Liver (tissue), 9 donors: ENCODE results near the gene FOXO1. TPM values are rescaled to one million over a fixed set of nuclear protein-coding genes. Genes with fewer than 3 reads are reported as not detected.

Experiments used
- DNase-seq: peaks from one replicate; pipeline ENCODE4 v3.0.0-alpha.2; 2017; ENCODE audit warnings: low spot score
- H3K27ac ChIP-seq, 2 donors: one replicate each; pipeline ENCODE4 v1.7.0; 2013; ENCODE audit warnings: inconsistent platforms in 2 of 2, low read length in 2 of 2, control low read depth in 1 of 2, low read depth in 1 of 2, mild to moderate bottlenecking in 1 of 2
- H3K27me3 ChIP-seq, 4 donors: one replicate each; pipeline versions ENCODE4 v1.6.1 to v1.7.0; 2013; ENCODE audit warnings: low read length in 3 of 4, inconsistent platforms in 1 of 4, mild to moderate bottlenecking in 1 of 4, moderate library complexity in 1 of 4; ENCODE audit not compliant: control insufficient read depth in 4 of 4, insufficient read depth in 4 of 4
- H3K36me3 ChIP-seq, 4 donors: one replicate each; pipeline versions ENCODE4 v1.6.1 to v1.7.0; 2013; ENCODE audit warnings: low read length in 3 of 4, mild to moderate bottlenecking in 3 of 4, low read depth in 1 of 4, moderate library complexity in 1 of 4; ENCODE audit not compliant: control insufficient read depth in 4 of 4, insufficient read depth in 3 of 4
- H3K4me1 ChIP-seq, 4 donors: one replicate each; pipeline versions ENCODE4 v1.6.1 to v1.7.0; 2013; ENCODE audit warnings: low read length in 3 of 4, mild to moderate bottlenecking in 3 of 4, moderate library complexity in 1 of 4; ENCODE audit not compliant: control insufficient read depth in 4 of 4, insufficient read depth in 4 of 4
- H3K4me3 ChIP-seq, 3 donors: one replicate each; pipeline versions ENCODE4 v1.6.1 to v1.7.0; 2013; ENCODE audit warnings: low read length in 3 of 3, control low read depth in 1 of 3, low read depth in 1 of 3, mild to moderate bottlenecking in 1 of 3
- H3K9ac ChIP-seq, 2 donors: one replicate each; pipeline ENCODE4 v1.7.0; 2013; ENCODE audit warnings: low read length in 2 of 2, mild to moderate bottlenecking in 2 of 2, moderate library complexity in 2 of 2, control low read depth in 1 of 2, low read depth in 1 of 2
- H3K9me3 ChIP-seq, 4 donors: one replicate each; pipeline versions ENCODE4 v1.6.1 to v1.7.0; 2013; ENCODE audit warnings: low read length in 3 of 4; ENCODE audit not compliant: control insufficient read depth in 4 of 4
- EGR1 ChIP-seq, 2 donors: IDR thresholded peaks; 2 replicates each; pipeline ENCODE4 v1.6.1; 2016 to 2018; ENCODE audit warnings: antibody characterized with exemption in 2 of 2, low read depth in 2 of 2
- FOXA2 ChIP-seq: IDR thresholded peaks from 2 replicates; pipeline ENCODE4 v1.6.1; 2016; ENCODE audit warnings: antibody characterized with exemption
- HNF4G ChIP-seq: IDR thresholded peaks from 2 replicates; pipeline ENCODE4 v1.6.1; 2016; ENCODE audit warnings: antibody characterized with exemption
- JUND ChIP-seq, 2 donors: IDR thresholded peaks; 2 replicates each; pipeline ENCODE4 v1.6.1; 2016; ENCODE audit warnings: antibody characterized with exemption in 2 of 2
- NR2F2 ChIP-seq: IDR thresholded peaks from 2 replicates; pipeline ENCODE4 v1.6.1; 2016; ENCODE audit warnings: antibody characterized with exemption
- YY1 ChIP-seq: IDR thresholded peaks from 2 replicates; pipeline ENCODE4 v1.6.1; 2016; ENCODE audit warnings: antibody characterized with exemption, mild to moderate bottlenecking
- WGBS: extraction: QIAGEN DNeasy Blood & Tissue Kit; methylation state at CpG from one replicate; pipeline ENCODE4 v1.1.7; 2013; 5-methylcytosine and 5-hydroxymethylcytosine counted together
- polyA plus RNA-seq, 2 donors: library from polyadenylated mRNA; stranded (reverse) in 1 of 2; unstranded in 1 of 2; fragments of 200-250 nt in 1 of 2; fragments of >200 nt in 1 of 2; fragmentation: Nextera tagmentation in 1 of 2; extraction: Ambion mirVana in 1 of 2; gene quantifications; one replicate each; pipeline versions ENCODE4 v1.2.1 to v1.2.3, GENCODE V29; 2013 to 2015
- total RNA-seq, 2 donors: library from RNA; depleted of rRNA; stranded (reverse); fragments of >200 nt; gene quantifications; one replicate each; pipeline ENCODE4 v1.2.3, GENCODE V29; 2014
- TF ChIP-seq, protein P1 (sequence below): IDR thresholded peaks from 2 replicates; pipeline ENCODE4 v1.6.1; 2016; ENCODE audit warnings: antibody characterized with exemption
- TF ChIP-seq, protein P2 (sequence below): IDR thresholded peaks from 2 replicates; pipeline ENCODE4 v1.6.1; 2016; ENCODE audit warnings: antibody characterized with exemption
- TF ChIP-seq, protein P3 (sequence below): fragments of 150-350 bp; IDR thresholded peaks from 2 replicates; pipeline ENCODE4 v1.5.1; 2017; ENCODE audit warnings: improper control_type of control experiment, low read depth, low read length; ENCODE audit not compliant: missing input control
- donor health status: healthy.
- donor health status: healthy.
- donor health status: healthy.
- donor health status: healthy.
- donor health status: healthy.

Gene FOXO1
- total and polyA plus RNA-seq, 4 donors, result 5.4 to 23.6 (median 8.6) TPM

DNA sequence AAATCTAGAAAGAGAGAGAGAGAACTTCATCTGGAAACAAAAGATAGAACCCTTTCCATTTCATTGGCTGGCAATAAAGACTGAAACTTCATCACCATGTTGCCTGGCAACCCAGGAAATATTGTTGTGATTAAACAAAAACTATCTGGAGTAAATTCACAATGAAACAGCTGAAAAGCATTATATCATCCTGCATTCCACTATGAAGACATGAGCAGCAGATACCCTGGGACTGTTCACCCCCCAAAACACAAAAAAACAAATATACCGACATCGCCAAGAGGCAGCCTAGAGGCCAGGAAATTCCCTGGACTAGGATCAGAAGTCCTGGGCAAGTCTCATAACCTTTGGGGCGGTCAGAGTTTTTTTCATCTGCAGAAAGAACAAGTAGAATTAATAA is 158.3 kb downstream of the FOXO1 start (continued):
- TF ChIP-seq, protein P1, sequence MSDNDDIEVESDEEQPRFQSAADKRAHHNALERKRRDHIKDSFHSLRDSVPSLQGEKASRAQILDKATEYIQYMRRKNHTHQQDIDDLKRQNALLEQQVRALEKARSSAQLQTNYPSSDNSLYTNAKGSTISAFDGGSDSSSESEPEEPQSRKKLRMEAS, result no peak
- TF ChIP-seq YY1, result no peak
- no peak for TF ChIP-seq JUND (IDR thresholded peaks at IDR 0.05)
- TF ChIP-seq FOXA2, result no peak
- no peak for TF ChIP-seq HNF4G

DNA sequence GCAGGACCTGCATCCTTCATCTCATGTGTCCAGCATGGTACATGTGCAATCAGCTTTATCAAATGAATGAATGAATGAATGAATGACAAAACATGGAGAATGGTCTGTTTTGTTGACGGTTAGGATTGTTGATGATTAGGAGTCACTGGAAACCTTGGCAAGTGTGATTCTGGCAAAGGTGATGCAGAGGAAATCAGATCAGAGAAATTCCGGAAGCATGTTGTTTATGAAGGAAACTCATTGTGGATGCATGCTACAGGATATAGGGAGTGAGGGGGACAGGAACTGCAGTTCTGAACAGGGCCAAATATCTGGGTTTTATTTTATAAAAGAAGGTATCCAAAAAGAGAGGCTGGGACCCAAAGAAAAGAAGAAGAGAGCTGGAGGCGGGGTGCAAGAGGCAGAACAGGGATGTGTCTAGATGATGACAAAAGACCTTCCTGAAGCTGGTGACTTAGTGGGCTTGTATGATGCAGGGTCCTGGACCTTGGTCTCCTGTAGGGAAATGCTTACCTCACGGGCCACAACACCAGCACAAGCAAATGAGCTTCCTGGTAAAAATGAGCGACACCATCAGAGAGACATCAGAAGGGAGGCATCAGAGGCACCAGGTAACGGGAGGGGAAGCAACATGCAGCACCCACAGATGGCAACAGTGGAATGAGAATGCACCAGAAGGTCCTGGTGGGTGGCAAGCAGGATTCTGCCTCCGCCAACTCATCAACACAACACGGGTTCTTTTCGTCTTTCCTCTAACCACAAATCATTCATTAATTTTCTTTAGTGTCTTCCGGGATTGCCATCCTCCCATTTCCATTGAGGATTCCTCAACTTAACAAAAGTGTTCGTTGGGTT is 159.6 kb downstream of the FOXO1 start:
- H3K36me3 ChIP-seq, result no peaks in the 10 kb centered on the region
- TF ChIP-seq, protein P2, sequence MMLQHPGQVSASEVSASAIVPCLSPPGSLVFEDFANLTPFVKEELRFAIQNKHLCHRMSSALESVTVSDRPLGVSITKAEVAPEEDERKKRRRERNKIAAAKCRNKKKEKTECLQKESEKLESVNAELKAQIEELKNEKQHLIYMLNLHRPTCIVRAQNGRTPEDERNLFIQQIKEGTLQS, result no peak
- TF ChIP-seq, protein P3, sequence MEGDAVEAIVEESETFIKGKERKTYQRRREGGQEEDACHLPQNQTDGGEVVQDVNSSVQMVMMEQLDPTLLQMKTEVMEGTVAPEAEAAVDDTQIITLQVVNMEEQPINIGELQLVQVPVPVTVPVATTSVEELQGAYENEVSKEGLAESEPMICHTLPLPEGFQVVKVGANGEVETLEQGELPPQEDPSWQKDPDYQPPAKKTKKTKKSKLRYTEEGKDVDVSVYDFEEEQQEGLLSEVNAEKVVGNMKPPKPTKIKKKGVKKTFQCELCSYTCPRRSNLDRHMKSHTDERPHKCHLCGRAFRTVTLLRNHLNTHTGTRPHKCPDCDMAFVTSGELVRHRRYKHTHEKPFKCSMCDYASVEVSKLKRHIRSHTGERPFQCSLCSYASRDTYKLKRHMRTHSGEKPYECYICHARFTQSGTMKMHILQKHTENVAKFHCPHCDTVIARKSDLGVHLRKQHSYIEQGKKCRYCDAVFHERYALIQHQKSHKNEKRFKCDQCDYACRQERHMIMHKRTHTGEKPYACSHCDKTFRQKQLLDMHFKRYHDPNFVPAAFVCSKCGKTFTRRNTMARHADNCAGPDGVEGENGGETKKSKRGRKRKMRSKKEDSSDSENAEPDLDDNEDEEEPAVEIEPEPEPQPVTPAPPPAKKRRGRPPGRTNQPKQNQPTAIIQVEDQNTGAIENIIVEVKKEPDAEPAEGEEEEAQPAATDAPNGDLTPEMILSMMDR, result no peak
- TF ChIP-seq EGR1 (IDR thresholded peaks at IDR 0.05; ENCODE audit: low read depth in 2 of 2), result no peak
- TF ChIP-seq NR2F2, result no peak
- no peak for TF ChIP-seq YY1
- no peak overlapping the region for H3K9ac ChIP-seq
- peaks cover 0 to 10% (median 2%) of the 10 kb centered on the region in 4 donors for H3K4me1 ChIP-seq
- 93% methylated on average over 11 of the region's 11 CpGs for WGBS
- H3K27me3 ChIP-seq, result no peaks in the 10 kb centered on the region
- H3K4me3 ChIP-seq, result no peak overlapping the region
- no peaks in the 10 kb centered on the region for H3K9me3 ChIP-seq
- H3K27ac ChIP-seq, result no peak overlapping the region
- DNase-seq, result no peak

Other genes starting within 250 kb of the FOXO1 start
- gene MRPS31, start 104.5 kb upstream of the FOXO1 start, total RNA-seq, result 10 to 100 TPM; 13.4 to 15.8 TPM
- 10 to 100 TPM; 16.2 to 17.6 TPM for gene MRPS31, start 104.5 kb upstream of the FOXO1 start, polyA plus RNA-seq
- 100 to 1,000 TPM in 1 of 2 donors, 10 to 100 TPM in 1; 29.3 to 106 TPM for gene SLC25A15, start 123.0 kb upstream of the FOXO1 start, total RNA-seq
- gene SLC25A15, start 123.0 kb upstream of the FOXO1 start, polyA plus RNA-seq, result 10 to 100 TPM; 49.7 to 84.1 TPM